Adrenal gland (tissue), 12 donors: ENCODE results near the gene PIK3R3. TPM values are rescaled to one million over a fixed set of nuclear protein-coding genes. Genes with fewer than 3 reads are reported as not detected.
A peak's percentile ranks its signal among the peaks of the same experiment; 100 is the strongest.

Source experiments
- DNase-seq, 7 donors: peaks; one replicate each; pipeline ENCODE4 v3.0.0-alpha.2; 2019 to 2020
- H3K27ac ChIP-seq, 5 donors: fragments of 200-600 bp; sonication (generic) in 4 of 5; 1 replicate in 3 of 5; 2 replicates in 2 of 5; pipeline versions ENCODE4 v1.5.1 to v1.8.0; 2016 to 2020; ENCODE audit warnings: mild to moderate bottlenecking in 1 of 5
- H3K27me3 ChIP-seq: fragments of 200-600 bp; 2 replicates; pipeline ENCODE4 v1.8.0; 2021
- H3K36me3 ChIP-seq, 2 donors: fragments of 200-600 bp; replicated peaks in 1 of 2; 1 replicate in 1 of 2; 2 replicates in 1 of 2; pipeline versions ENCODE4 v1.5.1 to v1.8.0; 2018 to 2022
- H3K4me1 ChIP-seq, 2 donors: fragments of 200-600 bp; replicated peaks in 1 of 2; 1 replicate in 1 of 2; 2 replicates in 1 of 2; pipeline versions ENCODE4 v1.5.1 to v1.8.0; 2018 to 2021
- H3K4me3 ChIP-seq, 4 donors: fragments of 200-600 bp; sonication (generic) in 3 of 4; one replicate each; pipeline ENCODE4 v1.5.1; 2016 to 2018
- H3K9me3 ChIP-seq, 3 donors: fragments of 200-600 bp; sonication (generic) in 1 of 3; replicated peaks in 1 of 3; 1 replicate in 2 of 3; 2 replicates in 1 of 3; pipeline versions ENCODE4 v1.5.1 to v1.8.0; 2016 to 2021
- POLR2A ChIP-seq, 2 donors: fragments of 450-650 bp; IDR thresholded peaks; one replicate each; pipeline ENCODE4 v1.6.1; 2017; ENCODE audit warnings: antibody characterized with exemption in 2 of 2, mild to moderate bottlenecking in 2 of 2, moderate library complexity in 1 of 2
- WGBS, 4 donors: extraction: QIAGEN DNeasy Blood & Tissue Kit in 2 of 4; methylation state at CpG; one replicate each; pipeline versions ENCODE4 v1.1.5 to v1.1.7; 2013 to 2017; 5-methylcytosine and 5-hydroxymethylcytosine counted together
- intact Hi-C, 2 donors: fragments of 100-400 bp; cut with DNase I; formaldehyde crosslinking; loops; one replicate each; pipeline versions ENCODE4 v1.14.1 to v1.15.0; 2022 to 2023
- polyA plus RNA-seq, 3 donors: library from polyadenylated mRNA; stranded (reverse); fragments of 200-250 nt in 2 of 3; fragments of 350-450 nt in 1 of 3; fragmentation: Illumina TruSeq in 1 of 3; extraction: RNeasy Lipid Tissue Mini Kit (QIAGEN cat#74804) in 1 of 3; gene quantifications; one replicate each; pipeline ENCODE4 v1.2.3, GENCODE V29; 2013 to 2014
- total RNA-seq, 9 donors: library from RNA; depleted of rRNA in 4 of 9; stranded (reverse); fragments of >200 nt in 4 of 9; fragments of 120-200 nt in 1 of 9; fragmentation: NEBNext Ultra II Directional in 1 of 9; extraction: Animal tissue kit (Norgen Biotek cat#: 25700) in 1 of 9; gene quantifications; one replicate each; pipeline versions ENCODE4 v1.1.0 to v1.2.4, GENCODE V29; 2013 to 2023
- TF ChIP-seq, protein P1 (sequence below), 6 experiments: fragments of 450-650 bp in 4 of 6; fragments of 200-600 bp in 2 of 6; sonication (generic) in 1 of 6; IDR thresholded peaks; 1 replicate in 5 of 6; 2 replicates in 1 of 6; pipeline versions ENCODE4 v1.5.1 to v1.8.0; 2016 to 2021; ENCODE audit warnings: antibody characterized with exemption in 6 of 6, mild to moderate bottlenecking in 2 of 6, moderate library complexity in 1 of 6
- donor health status: healthy with polysubstance abuse.
- donor health status: Bipolar disorder and iron deficiency.
- donor health status: DM: yes; HTN: yes; CAD: no.
- donor health status: DM: no; HTN: no; CAD: no.
- donor health status: DM: no; HTN: no; CAD: no.
- donor health status: DM: yes; HTN: yes; CAD: no.

PIK3R3 gene
- total and polyA plus RNA-seq, 12 donors, result 6.5 to 47.3 (median 21.1) TPM

GRCh38 chr1:46005594-46005993 is 126.8 kb downstream of the PIK3R3 start:
- Histone ChIP-seq H3K27me3 (no peaks in the 10 kb centered on the region), H3K36me3 (peaks cover 0 to 31% of the 10 kb centered on the region in 2 donors), H3K9me3 (no peaks in the 10 kb centered on the region), H3K4me3 (no peak overlapping the region), H3K4me1 (no peaks in the 10 kb centered on the region), H3K27ac (no peak overlapping the region)
- WGBS, 4 donors, result 89 to 100% (median 94%) methylated on average over 1 of the region's 1 CpG
- DNase-seq, result no peak
- no peak for TF ChIP-seq POLR2A (IDR thresholded peaks at IDR 0.05)
- TF ChIP-seq, protein P1, sequence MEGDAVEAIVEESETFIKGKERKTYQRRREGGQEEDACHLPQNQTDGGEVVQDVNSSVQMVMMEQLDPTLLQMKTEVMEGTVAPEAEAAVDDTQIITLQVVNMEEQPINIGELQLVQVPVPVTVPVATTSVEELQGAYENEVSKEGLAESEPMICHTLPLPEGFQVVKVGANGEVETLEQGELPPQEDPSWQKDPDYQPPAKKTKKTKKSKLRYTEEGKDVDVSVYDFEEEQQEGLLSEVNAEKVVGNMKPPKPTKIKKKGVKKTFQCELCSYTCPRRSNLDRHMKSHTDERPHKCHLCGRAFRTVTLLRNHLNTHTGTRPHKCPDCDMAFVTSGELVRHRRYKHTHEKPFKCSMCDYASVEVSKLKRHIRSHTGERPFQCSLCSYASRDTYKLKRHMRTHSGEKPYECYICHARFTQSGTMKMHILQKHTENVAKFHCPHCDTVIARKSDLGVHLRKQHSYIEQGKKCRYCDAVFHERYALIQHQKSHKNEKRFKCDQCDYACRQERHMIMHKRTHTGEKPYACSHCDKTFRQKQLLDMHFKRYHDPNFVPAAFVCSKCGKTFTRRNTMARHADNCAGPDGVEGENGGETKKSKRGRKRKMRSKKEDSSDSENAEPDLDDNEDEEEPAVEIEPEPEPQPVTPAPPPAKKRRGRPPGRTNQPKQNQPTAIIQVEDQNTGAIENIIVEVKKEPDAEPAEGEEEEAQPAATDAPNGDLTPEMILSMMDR (IDR thresholded peaks at IDR 0.05), result no peak
- intact Hi-C loops, result no loop called here

- 95 to 100% (median 99%) methylated on average over 1 of the region's 1 CpG for WGBS, 4 donors
- Histone ChIP-seq H3K4me1 (no peaks in the 10 kb centered on the region), H3K36me3 (peaks cover 0 to 29% of the 10 kb centered on the region in 2 donors), H3K4me3 (no peak overlapping the region), H3K27ac (no peak overlapping the region), H3K27me3 (no peaks in the 10 kb centered on the region), H3K9me3 (no peaks in the 10 kb centered on the region)
- no peak for TF ChIP-seq POLR2A (IDR thresholded peaks at IDR 0.05)
- TF ChIP-seq, protein P1 (IDR thresholded peaks at IDR 0.05), result no peak
- intact Hi-C loops, result no loop called here
- no peak for DNase-seq
Observed at GRCh38 chr1:46004492-46004891, 127.9 kb downstream of the PIK3R3 start.

GRCh38 chr1:46003315-46003714 is 129.1 kb downstream of the PIK3R3 start:
- 60 to 85% (median 79%) methylated on average over 4 to 5 of the region's 5 CpGs for WGBS, 4 donors
- TF ChIP-seq POLR2A (IDR thresholded peaks at IDR 0.05), result no peak
- TF ChIP-seq, protein P1 (IDR thresholded peaks at IDR 0.05), result no peak
- Histone ChIP-seq H3K4me3 (no peak overlapping the region), H3K9me3 (no peaks in the 10 kb centered on the region), H3K4me1 (no peaks in the 10 kb centered on the region), H3K36me3 (peaks cover 0 to 17% of the 10 kb centered on the region in 2 donors), H3K27me3 (no peaks in the 10 kb centered on the region), H3K27ac (no peak overlapping the region)
- intact Hi-C loops, result no loop called here
- peak in 1 of 7 donors; percentile 33 for DNase-seq

- Histone ChIP-seq H3K9me3 (no peaks in the 10 kb centered on the region), H3K36me3 (peaks cover 0 to 14% of the 10 kb centered on the region in 2 donors), H3K27ac (no peak overlapping the region), H3K4me1 (no peaks in the 10 kb centered on the region), H3K27me3 (no peaks in the 10 kb centered on the region), H3K4me3 (no peak overlapping the region)
- 91 to 97% (median 93%) methylated on average over 3 of the region's 3 CpGs for WGBS, 4 donors
- DNase-seq, result no peak
- intact Hi-C loops, result no loop called here
- no peak for TF ChIP-seq POLR2A (IDR thresholded peaks at IDR 0.05)
- TF ChIP-seq, protein P1 (IDR thresholded peaks at IDR 0.05), result no peak
Observed at GRCh38 chr1:46002551-46003150, 129.8 kb downstream of the PIK3R3 start.
